ENCODE results near the gene PTGIS.

PTGIS gene

GRCh38 chr20:49469060-49469459 lies 98.9 kb downstream of the PTGIS start:
- DNase-seq (ENCODE audit: low read depth), result no peak

DNA sequence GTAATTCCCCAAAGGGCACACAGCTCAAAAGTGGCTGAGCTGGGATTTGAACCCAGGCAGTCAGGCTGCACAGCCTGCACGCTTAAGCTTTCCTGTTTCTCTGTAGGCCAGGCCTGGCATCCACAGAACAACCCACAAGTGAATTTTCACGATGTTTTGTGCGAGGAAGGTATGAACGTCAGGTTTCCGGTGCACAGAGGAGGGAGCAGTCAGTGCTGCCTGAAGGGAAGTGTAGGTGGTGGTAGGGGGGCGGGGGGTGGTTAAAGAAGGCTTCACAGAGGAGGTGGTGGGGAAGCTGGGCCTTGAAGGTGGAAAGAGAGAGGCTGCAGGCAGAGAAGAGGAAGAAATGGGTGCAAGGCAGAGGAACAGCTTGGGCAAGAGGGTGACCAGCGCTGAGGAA lies 99.5 kb downstream of the PTGIS start:
- DNase-seq (ENCODE audit: low read depth), result no peak

DNA sequence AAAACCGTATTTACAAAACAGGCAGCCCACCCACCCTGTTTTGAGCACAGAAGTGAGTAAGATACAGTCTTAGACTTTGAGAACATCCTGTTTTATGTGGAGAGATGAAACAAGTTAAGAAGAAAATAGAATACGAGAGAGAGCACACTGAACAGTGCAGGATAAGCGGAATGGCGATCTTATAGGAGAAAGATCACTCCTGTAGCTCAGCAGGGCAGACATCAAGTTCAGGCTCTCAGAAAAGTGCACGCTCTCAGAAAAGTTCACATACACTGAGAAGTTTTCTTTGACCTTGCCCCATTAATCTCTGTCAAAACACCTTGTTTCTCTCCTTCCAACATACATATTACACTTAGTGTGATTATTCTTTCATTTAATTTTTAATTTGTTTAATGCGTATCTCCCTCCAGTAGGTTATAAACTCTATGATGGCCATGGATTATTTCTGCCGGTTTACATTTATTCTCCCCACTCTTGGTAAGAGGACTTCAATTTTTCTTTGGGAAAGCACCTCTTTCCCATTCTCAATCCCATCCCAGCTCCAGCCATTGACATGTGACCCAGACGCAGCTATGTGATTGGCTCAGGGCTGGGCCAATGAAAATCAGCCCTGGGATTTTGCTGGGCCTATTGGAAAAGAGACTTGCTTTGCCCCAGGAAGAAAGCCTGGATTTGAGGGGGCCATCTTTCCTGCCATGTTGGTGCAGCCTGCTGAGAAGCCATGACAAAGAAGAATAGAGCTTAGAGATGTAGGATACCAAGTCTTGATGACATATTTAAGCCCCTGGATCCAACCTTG lies 101.6 kb downstream of the PTGIS start:
- no peak for DNase-seq (ENCODE audit: low read depth)

DNA sequence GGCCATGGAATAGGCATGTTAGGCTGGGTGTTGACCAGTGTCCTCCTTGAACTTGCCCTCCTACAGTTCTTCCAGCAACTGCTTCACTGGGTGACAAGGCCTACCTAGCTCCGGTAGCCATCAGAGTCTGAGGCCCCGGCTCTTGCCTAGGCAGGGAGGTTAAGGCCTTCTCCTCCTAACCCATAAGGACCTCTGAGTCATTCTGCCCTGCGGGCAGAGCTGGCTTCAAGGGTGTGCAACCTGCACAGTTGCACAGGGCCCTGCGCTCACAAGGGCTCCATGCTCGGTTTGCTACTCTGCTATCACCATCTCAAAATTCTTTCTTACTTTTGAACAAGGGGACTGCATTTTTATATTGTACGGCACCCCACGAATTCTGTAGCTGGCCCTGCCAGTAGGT lies 103.4 kb downstream of the PTGIS start:
- DNase-seq (ENCODE audit: low read depth), result no peak

DNA sequence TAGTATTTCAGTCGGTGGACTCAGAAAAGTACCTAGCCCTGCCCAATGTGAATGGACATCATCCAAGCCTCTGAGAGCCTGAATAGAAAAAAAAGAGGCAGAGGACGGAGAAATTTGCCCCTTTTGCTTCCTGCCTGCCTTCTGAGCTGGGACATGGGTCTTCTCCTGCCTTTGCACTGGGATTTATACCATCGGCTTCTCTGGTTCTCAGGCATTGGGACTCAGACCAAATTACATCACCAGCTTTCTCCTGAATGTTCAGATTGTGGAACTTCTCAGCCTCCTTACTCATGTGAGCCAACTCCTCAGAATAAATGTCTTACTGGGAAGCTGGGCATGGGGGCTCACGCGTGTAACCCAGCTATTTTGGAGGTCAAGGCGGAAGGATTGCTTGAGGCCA lies 105.3 kb downstream of the PTGIS start:
- DNase-seq (ENCODE audit: low read depth), result no peak

DNA sequence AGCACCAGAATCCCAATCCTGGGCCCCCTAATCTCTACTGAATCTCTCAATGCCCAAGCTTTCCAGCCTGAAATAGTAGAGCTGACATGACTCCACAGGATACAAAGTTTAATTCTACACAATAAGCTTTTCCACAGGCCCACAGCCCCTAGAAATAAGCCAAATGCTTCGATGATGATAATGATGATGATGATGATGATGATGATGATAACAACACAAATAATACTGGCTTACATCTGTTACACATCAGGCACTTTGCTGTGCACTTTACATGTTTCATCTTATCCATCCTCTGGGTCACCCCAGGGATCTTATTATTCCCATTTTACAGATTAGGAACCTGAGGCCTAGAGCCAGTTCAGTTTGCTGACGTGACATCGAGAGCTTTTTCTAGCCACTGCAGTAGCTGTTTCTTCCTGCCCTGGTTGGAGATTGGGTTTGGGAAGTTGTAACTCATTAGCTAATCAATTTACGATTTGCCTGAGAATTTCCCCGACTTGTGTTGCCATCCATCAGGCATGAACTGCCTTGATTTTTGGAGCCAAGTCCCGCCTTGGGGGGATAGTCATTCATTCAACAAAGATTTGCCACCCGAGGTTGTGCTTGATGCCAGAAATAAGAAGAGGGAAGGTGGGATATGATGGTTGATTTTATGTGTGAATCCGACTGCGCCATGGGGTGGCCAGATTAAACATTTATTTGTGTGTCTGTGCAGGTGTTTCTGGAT lies 105.9 kb downstream of the PTGIS start:
- no peak for DNase-seq (ENCODE audit: low read depth)

- no peak for DNase-seq (ENCODE audit: low read depth)
These were observed 107.0 kb downstream of the PTGIS start for GRCh38 chr20:49460916-49461315.

- no peak for DNase-seq (ENCODE audit: low read depth)
These were observed 107.8 kb downstream of the PTGIS start for GRCh38 chr20:49460131-49460530.

DNA sequence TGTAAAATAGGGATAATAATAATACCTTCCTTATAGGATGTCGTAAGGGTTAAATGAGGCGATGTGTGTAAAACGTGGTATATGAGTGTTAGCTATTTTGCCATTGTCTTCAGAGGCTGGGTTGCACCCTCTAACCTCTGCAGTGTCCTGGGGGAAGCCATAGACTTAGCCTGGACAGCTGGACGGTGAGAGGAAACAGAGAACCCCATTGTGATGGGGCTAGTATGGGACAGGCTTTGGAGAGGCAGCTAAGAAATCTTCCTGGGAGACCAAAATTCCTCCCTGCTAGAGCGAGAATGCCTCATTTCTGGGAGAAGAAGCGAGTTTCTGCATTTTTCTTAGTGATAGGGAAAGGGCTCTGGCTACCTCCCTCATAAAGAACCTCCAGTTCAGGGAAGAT lies 108.3 kb downstream of the PTGIS start:
- no peak for DNase-seq (ENCODE audit: low read depth)

DNA sequence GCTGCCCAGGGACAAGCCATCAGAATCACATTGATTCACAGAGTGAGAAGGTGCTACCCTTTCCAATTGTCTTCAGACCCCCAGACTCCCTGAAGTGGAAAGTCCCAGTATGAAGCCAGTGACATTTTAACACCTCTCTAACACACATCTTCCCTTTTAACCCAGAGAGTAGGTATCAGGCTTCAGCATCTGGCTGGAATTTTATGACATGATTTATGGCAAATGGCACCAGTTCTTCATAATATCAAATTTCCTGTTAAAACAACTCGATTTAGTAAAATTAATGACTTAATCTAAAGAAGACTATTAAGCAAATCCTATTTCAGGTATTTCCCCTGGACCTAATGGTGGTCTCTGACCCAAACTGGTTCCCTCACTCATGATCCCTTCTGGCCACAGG lies 110.5 kb downstream of the PTGIS start:
- no peak for DNase-seq (ENCODE audit: low read depth)

- DNase-seq (ENCODE audit: low read depth), result no peak
These were observed 111.3 kb downstream of the PTGIS start for GRCh38 chr20:49456646-49457045.

- no peak for DNase-seq (ENCODE audit: low read depth)
These were observed 112.2 kb downstream of the PTGIS start for GRCh38 chr20:49455691-49456090.

Measured in GM04504 (cell line).